OCI-M1 (cell line): ENCODE results near the gene PDE10A.
"Not testable (repeated sequence)": the region's sequence is repeated elsewhere in the genome, so short reads cannot be mapped to it uniquely, and the experiment has no call there.

ENCODE experiments used
- DNase-seq: peaks from one replicate; lab custom pipeline; 2025; lab: John Stamatoyannopoulos, UW

PDE10A gene

GRCh38 chr6:165468340-165469235 is 194.5 kb downstream of the PDE10A start:
- DNase-seq, result no peak

DNA sequence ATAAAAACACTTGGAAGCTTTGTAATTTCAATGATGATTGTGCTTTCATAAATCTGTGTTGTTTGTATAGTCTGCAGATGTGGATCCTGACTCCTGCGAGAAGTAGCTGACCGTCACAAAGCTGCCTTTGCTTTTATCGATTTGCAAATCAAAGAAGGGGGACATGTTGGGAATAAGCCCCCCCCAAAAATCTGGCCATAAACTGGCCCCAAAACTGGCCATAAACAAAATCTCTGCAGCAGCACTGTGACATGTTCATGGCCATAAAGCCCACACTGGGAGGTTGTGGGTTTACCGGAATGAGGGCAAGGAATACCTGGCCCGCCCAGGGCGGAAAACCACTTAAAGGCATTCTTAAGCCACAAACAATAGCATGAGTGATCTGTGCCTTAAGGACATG is 199.5 kb downstream of the PDE10A start:
- not testable (repeated sequence) for DNase-seq

GRCh38 chr6:165459605-165460301 is 203.3 kb downstream of the PDE10A start:
- DNase-seq, result not testable (repeated sequence)

DNA sequence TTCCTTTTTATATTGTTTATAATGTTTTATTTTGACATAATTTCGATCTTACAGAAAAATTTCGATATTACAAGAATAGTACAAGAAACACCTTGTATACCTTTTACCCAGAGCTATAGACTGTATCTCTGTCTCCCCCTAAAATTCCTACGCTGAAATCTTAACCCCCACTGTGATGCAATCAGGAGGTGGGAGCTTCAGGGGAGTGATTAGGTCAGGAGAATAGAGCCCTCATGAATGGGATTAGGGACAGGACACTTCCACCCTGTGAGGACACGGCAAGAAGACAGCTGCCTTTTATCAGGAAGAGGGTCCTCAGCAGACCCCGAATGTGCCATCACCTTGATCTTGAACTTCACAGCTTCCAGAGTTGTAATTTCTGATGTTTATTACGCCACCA is 204.9 kb downstream of the PDE10A start:
- no peak for DNase-seq

- no peak for DNase-seq
These were observed 206.8 kb downstream of the PDE10A start for GRCh38 chr6:165456286-165456685.

DNA sequence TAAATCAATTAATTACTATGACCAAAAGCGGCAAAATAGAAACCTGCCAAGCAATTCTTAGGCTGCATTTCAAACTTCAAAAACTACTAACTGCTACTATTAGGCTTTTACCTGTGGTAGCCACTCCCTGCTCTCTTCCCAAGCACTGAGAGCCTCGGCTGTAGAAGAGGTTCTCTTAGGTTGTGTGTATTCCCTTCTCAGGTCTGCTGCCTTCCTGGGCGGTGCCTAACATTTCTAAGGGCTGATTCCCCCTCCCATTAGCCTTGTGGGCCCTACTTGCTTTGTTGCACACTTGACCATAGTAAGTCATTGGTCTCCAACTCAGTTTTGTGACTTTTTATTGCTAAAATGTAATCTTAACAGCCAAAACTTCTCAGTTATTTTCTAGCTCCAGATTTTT is 207.6 kb downstream of the PDE10A start:
- DNase-seq, result no peak

DNA sequence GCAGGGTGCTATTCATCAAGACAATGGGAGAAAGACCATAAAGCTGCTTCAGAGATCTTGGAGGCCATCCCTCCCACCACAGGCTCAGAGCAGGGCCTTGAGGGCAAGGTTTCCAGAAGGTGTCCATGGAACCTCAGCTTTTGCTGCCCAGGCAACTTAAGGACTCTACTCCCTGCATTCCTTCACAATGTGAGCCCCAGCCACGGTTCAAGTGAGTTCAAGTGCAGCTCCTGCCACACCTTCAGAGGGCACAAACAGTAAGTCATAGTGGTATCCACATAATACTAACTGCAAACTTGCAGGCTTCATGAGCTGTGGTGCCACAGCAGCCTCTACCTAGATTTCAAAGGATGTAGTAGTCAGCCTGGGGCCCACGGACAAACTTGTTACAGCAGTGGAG is 209.6 kb downstream of the PDE10A start:
- no peak for DNase-seq

DNA sequence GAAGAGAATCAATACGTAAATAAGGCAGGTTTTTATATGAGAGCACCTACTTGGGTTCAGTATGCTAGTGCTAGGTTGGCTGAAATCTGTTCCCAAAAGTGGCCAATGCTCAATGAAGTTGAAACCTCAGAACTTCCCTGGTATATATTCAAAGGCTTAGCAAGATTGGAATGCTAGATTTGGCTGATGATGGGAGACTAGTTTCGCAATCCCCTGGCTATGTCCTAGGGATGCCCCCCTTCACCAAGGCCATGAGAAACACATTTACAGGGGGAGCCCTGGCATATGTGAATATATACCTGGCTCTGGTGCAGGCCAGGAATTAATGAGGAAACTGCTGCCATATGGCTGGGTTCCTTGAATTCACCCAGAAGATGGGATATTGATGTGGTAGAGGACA is 211.2 kb downstream of the PDE10A start:
- DNase-seq, result no peak

DNA sequence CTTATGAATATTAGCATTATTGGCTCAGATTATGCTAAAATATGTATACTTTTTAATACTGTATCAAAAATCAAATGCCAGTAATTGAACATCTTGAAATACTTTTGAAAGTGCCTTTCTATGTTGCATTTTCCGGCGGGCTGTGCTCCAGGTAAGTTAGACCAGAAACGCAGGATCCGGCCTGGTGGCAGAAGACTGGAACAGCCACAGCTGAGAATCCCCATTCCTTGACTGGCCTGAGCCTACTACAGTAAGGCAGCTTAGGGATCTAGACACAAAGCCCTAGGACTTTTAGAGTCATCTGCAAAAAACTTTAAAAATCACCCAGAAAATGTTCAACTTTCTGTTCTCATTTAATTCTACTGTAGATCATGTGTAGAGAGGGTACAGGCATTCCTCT is 214.8 kb downstream of the PDE10A start:
- no peak for DNase-seq

DNA sequence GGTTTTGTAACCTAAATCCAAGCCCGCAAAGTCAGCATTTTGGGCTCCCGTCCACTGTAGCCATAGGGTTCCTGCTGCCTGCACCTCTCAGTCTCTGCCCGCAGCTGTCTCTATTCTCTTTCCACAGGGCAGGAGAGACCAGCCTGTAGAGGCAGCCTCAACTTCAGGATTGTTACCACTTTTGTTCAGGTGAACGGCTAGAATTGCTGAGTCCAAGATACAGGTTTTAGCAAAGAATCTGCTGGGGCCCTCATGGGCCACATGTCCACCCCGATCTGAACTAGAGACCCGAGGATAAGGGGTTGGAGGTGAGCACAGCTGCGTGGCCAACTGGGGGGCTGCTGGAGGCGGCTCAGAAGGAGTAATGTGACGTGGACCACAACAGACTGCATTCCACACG is 215.9 kb downstream of the PDE10A start:
- DNase-seq, result no peak

- no peak for DNase-seq
These were observed 216.7 kb downstream of the PDE10A start for GRCh38 chr6:165446331-165446730.

GRCh38 chr6:165443462-165443861 is 219.6 kb downstream of the PDE10A start:
- DNase-seq, result no peak

- no peak for DNase-seq
These were observed 221.9 kb downstream of the PDE10A start for GRCh38 chr6:165441181-165441580.

DNA sequence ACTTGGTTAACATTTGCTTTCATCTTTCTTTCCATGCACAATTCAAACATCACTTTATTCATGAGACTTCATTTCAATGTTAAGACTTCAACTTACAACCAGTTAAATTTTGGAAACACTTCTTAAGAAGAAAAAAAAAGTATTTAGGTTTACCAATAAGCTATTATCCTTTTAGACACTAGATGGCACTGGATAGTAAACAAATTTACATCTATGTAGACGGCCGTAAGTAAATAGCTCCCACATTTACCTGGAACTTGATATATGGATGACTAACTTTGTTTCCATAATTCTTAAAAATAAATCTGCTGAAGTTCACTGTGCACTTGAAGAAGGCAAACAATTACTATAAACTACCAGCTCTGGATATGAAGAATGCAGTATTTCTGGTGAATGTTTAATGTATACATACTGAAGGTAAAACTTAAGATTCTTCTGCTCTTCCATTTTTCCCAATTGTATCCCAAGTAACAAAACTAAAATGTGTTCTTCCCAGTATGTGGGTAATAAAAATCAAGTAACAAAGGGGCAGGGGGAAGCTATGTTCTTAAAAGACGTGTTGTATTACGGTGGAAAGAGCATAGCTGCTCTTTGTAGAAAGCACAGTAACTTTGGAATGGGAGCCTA is 223.0 kb downstream of the PDE10A start:
- DNase-seq, result peak; percentile 71

DNA sequence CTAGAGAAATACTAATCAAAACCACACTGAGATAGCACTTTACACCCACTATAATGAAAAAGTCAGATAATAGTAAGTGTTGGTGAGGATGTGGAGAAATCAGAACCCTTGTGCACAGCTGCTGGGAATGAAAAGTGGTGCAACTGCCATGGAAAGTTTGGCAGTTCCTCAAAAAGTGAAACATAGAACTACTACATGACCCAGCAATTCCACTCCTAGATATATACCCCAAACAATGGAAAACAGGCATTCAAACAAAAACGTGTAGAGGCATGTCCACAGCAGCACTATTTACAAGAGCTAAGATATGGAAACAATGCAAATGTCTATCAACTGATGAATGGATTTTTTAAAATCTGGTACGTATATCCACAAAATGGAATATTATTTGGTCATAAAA is 236.1 kb downstream of the PDE10A start:
- DNase-seq, result no peak

DNA sequence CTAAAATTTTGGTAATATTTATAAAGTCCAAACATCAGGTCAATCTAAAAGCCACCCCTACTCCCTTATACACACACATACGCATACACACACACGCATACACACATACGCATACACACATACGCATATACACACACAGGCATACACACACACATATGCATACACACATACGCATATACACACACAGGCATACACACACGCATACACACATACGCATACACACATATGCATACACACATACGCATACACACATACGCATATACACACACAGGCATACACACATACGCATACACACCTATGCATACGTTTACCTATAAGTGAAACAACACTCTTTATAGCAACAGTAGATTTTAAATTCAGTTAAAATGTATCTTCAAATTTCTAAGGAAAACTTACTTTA is 240.8 kb downstream of the PDE10A start:
- no peak for DNase-seq

DNA sequence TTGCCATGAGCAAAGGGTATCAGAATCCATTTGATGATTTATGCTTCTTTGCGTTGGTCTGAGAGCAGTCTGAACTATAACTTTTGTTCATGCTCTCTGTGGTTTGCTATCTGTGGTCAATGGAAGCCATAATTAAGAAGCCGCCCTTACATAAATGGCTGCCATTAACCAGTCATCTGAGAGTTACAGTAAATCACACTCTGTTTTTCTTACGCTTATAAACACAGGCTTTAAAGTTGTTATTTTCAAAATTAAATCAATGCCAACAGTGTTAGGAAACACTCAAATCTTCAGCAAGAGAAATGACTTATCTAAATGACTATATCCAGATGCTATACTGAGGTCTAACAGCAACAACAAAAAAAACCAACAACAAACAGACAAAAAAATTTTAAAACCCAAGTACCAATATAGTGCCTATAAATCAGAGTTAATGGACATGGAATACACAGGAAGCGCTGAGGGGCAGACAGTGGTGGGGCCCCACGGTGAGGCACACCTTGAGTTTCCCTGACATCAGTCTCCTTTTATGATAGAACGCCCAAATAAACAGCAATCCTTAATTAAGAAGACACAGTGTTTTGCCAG is 245.7 kb downstream of the PDE10A start:
- DNase-seq, result no peak

DNA sequence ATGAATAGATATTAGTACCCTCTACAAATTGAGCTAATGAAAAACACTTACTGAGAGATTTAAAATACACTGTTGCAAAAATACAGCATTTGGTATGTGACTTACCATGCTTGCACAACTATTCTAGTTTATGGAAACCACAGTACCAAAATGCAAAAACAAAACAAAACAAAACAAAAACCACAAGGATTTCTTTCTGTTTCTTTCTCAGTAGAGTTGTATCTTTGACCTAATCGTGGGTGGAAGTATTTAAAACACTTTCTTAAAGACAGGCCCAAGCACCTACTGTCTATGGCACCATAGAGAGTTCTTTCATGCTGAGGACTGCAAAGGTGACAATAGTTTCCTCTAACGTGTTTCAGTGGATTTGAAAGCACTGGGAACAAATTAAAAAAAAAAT is 258.3 kb downstream of the PDE10A start:
- DNase-seq, result no peak

- no peak for DNase-seq
These were observed 258.7 kb downstream of the PDE10A start for GRCh38 chr6:165404296-165404695.

DNA sequence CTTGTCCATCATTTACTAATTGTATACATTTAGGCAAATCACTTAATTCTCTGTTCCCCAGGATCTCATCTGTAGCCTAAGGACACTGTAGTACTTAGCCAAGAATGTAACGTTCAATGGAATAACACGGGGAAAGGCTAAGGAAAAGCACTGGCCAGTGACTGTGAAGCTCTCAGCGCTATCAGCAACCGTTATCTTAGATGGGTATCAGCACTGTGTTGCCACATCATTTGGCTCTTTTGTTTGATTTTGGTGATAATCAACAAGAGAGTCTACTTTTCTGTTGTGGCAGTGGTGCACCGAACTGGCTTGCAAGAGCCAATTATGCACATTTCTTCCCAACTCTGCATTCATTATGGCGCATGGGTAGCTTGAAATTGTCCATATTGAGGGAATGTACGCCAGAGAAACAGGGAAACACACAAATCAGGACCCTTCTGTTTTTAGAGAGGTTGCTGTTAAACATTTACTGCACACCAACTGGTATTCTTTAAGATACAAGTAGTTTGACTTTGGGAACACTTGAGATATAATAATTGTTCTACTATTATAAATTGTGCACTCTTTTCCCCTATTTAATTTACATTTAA is 259.9 kb downstream of the PDE10A start:
- DNase-seq, result no peak

DNA sequence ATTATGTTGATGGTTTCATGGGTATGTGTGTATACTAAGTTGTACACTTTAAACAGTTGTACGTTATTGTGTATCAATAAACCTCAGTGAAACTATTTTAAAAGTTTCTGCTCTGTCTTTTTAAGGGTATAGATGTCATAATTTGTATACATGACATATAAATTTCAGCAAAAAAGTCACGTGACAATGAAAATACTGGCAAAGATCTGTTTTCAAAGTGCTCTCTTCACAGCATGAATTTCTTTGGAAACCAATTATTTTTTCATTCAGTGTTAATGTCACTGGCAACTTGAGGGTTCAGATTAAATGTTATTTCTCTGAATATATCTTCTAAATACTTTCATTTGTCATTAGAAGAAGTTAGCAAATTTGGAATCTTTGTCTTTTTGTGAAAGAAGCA is 261.9 kb downstream of the PDE10A start:
- no peak for DNase-seq

GRCh38 chr6:165390475-165390874 is 272.6 kb downstream of the PDE10A start:
- no peak for DNase-seq
